IPS-18c (cell line): ENCODE results near the gene CDK6.
"Not testable (repeated sequence)": the region's sequence is repeated elsewhere in the genome, so short reads cannot be mapped to it uniquely, and the experiment has no call there.

Source experiments
- H3K4me3 ChIP-seq: 2 replicates; pipeline ENCODE4 v1.7.0; 2013; ENCODE audit warnings: low read depth, mild to moderate bottlenecking, low read length, moderate library complexity; ENCODE audit not compliant: insufficient read depth
- H3K9me3 ChIP-seq: one replicate; pipeline ENCODE4 v1.6.1; 2013; ENCODE audit warnings: mild to moderate bottlenecking, low read length, moderate library complexity; ENCODE audit not compliant: control insufficient read depth, insufficient read depth

Gene CDK6

DNA sequence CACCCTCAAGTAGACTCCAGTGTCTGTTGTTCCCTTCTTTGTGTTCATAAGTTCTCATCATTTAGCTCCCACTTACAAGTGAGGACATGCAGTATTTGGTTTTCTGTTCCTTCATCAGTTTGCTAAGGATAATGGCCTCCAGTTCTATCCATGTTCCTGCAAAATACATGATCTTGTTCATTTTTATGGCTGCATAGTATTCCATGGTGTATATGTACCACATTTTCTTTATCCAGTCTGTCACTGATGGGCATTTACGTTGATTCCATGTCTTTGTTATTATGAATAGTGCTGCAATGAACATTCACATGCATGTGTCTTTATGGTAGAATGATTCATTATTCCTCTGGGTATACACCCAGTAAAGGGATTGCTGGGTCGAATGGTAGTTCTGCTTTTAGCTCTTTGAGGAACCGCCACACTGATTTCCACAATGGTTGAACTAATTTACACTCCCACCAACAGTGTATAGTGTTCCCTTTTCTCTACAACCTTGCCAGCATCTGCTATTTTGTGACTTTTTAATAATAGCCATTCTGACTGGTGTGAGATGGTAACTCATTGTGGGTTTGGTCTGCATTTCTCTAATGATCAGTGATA, 79.0 kb downstream of the CDK6 start:
- H3K4me3 ChIP-seq, H3K9me3 ChIP-seq: not testable (repeated sequence)

DNA sequence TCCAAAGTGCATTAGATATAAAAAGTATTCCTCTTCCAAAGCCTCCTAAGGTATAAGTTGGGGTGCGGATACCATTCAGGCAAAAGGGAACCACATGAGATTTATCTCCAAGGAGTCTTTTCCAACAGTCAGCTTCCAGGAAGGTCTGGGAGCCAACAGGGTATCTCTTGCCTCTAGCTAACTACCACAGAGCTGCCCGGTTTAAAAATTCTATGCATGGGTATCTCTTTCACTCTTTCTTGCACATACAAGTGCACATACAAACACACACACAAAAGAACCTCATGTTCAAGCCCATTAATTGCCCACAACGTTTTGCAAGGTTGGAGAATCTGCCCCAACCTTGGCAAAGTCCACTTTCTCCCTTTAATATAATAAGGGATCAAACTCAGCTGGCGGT, 80.7 kb downstream of the CDK6 start:
- Histone ChIP-seq H3K9me3 (no peaks in the 10 kb centered on the region), H3K4me3 (no peak overlapping the region)

DNA sequence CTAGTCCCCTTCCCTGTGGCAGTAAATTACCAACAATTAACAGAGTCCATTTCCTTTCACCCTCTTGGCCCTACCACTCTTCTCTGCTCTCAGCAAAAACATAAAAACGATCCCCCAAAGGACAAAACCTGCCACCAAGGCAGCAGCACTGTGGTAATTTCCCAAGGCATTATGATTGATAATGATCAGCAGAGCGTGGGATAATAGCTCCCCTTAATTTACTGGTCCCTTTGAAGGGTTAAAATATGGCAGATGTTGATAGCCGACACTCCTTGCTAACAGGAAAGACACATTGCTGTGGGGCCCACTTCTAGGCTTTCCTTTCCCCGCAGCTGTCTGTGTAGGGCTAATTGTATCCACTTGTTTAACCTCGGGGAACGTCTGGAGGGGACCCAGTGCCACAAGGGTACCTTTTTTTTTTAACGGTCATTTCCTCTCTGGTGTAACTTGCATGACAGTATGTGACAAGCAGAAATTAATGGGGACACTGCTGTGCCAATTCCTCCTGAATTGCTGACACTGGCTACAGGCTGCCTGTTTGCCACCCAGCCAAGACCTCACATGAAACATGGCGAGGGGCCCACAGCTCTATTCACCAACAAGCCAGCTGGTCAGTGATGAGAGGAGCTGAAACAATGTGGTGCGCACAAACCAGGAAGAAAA, 81.3 kb downstream of the CDK6 start:
- no peaks in the 10 kb centered on the region for H3K9me3 ChIP-seq
- H3K4me3 ChIP-seq: no peak overlapping the region

DNA sequence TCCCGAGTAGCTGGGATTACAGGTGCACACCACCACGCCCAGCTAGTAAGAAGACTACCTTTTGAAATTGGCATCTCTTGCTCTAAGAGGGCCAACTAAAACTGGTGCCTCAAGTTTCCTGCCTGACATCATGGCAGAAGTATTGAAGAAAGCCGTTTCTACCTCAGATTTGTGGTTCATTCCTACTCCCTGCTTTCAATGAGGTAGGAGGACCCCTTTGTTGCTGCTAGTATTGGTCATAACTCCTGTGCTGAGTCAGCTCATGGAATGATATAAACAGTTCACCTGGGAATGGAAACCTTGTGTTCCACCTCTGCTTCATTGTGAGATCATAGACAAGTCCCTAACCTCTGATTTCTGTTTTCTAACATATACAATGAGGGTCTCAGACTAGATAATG, 82.8 kb downstream of the CDK6 start:
- H3K4me3 ChIP-seq: no peak overlapping the region
- no peaks in the 10 kb centered on the region for H3K9me3 ChIP-seq

DNA sequence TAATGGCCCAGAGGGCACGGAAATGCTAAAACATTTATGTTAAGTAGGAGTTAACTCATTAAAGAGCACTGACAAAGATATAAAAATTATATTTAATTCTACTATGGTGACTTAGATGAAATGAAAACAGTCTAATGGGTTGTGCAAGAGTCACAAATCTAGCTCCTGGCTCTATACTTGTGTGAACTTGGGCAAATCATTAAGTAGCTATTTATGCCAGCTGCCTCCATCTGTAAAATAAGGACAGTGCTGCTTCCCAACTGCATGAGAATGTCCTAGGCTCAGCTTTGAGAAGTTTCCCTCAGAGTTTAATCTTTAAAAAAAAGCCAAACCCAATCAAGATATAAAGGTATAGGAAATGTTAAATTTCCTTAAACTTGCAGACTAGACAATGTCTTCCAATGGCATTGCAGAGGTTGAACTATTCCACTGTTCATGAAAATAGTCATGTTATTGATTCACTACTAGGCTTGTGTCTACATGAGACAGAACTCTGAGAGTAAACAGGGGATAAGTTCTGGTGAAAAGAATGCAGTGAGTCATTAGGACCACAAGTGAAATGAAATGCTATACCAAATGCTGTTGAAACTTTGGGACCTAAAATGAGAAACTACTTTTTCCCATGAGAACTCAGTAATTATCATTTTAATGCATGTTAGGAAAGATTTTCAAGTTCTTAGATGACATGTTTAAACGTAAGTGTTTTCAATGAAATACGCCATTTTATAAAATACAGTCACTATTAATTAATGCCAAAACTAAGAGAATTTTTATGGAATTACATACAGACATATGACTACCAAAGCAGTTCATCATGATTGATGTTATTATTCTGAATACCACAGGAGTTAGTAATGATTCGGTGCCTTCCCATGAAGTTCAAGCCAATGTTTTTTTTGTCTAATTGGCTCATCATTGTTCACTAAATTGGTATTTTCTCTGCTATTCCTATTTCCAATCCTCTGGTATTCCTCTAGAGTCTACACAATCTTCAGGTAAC, 84.2 kb downstream of the CDK6 start:
- Histone ChIP-seq H3K9me3 (no peaks in the 10 kb centered on the region), H3K4me3 (no peak overlapping the region)

DNA sequence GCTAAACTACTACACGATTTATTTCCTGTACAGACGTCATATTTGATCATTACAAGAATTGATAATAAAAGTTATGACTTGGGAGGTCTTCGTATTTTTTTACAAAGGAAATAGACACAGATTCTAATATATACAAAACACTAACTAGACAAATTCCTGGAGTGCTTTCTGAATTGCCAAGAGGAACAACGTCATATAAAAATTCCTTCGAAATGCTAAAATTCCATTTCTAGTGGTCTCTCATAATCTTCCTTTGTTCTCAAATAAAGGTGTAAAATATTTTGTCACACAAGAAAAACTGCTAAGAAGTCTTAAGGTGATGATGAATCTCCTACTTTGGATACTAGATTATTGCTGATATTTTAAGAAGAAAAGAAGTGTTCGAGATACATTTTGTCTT, 85.4 kb downstream of the CDK6 start:
- H3K4me3 ChIP-seq: no peak overlapping the region
- H3K9me3 ChIP-seq: no peaks in the 10 kb centered on the region

DNA sequence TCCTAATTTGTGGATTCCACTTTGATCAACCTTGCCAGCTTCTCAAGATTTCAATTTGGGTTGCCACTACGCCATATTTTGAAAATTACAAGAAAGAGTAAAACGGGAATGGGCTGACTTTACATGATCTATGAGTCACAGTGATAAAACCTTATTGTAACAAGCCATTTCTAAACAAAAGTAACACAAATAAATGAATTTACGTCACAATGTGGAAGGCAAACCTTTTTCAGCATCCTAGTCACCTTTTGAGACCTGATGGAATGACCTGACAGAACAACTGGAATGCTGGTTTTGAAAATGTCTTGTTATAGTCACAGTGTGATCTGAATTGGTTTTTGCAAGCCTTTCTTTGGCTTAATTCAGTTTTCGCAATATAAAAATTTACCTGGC, 85.9 kb downstream of the CDK6 start:
- Histone ChIP-seq H3K9me3 (no peaks in the 10 kb centered on the region), H3K4me3 (no peak overlapping the region)

DNA sequence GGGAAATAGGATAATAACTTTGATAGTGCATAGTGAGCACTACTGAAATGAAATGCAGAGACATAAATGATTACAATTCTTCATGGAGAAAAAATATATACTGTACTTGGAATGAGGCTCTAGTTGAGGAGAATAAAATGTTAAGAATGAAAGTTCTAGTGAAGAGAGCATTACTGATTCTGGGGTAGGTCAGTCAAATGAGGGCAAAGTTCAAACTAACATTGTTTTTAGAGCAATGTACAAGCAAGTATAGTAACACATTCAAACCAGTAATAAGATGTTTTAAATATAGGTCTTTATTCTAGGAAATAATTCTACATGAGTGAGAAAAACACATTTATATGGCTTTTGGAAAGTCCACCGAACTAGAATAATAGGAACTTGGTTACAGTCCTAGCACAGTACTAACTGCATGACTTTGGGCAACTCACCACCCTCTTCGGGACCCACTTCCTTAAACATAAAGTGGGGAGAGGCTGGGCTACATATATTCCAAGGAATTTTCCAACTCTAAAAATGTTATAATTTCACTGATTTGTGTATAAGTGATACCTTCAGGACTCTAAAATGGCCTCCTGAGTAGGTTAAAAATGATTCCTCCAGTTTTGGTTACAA, 86.4 kb downstream of the CDK6 start:
- H3K9me3 ChIP-seq: no peaks in the 10 kb centered on the region
- H3K4me3 ChIP-seq: no peak overlapping the region

DNA sequence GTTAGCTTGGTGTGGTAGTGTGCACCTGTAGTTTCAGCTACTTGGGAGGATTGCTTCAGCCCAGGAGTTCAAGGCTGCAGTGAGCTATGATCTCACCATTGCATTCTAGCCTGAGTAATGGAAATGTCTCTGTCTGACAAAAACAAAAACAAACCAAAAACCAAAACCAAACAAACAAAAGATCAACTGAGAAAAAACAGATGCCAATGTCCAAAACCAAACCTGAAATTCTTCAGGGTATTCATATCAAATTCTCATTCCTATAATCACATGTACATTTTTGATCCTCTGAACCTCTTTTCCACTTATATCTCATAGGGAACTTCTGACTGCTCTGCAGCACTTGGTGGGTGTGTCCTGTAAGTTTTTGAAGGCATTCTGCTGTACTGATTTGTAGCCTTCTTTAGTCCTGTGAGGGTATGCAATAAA, 87.0 kb downstream of the CDK6 start:
- Histone ChIP-seq H3K9me3 (no peaks in the 10 kb centered on the region), H3K4me3 (no peak overlapping the region)

DNA sequence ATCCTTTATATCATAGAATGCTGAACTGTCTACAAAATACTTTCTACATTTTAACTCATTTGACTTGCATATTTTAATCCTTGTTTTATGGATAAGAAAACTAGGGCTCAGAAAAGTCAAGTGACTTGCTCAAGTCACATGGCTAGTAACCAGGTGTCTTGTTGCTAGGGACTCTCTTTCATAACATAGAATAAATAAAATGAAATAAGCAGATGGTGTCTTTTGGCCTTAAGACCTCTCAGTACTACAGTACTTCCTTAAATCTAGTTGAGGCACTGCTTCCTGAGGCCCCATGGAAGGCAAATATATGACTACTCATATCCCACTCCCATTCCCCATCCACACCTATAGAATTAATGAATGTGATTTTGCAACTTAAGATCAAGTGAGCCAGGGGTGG, 87.9 kb downstream of the CDK6 start:
- Histone ChIP-seq H3K4me3 (no peak overlapping the region), H3K9me3 (no peaks in the 10 kb centered on the region)

DNA sequence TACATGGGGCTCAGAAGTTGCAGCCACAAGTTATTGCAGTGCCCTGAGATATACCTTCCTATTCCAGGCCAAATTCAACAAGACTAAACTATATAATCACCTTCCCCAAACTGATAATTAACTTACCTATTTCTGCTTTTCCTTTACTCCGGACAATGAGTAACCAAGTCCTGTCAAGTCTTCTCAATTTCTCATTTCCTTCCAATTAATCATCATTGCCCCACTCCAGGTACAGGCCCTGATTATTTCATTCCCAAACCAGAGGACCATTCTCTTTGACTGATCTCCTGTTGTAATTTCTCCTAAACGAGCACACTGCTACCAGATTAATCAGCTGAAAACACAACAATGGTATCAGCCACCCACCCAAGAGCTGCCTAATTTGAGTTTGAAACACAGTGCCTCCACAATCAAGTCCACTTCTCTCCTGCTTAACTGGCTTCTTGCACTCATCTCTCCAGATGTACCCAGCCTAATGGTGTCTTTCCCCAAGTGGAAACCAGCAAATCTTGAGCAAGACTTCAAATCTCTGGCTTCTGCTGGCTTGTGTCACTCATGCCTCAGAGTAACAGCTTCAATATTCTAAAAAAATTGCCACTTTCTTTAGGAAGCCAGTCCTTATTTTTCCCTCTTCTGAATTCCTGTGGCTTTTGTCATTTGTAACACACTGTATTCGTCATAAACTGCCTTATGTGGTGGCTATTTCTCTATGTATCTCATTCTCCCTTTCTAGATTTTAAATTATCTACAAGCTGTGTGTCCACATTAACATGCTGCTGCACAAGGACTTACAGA, 89.1 kb downstream of the CDK6 start:
- Histone ChIP-seq H3K9me3 (no peaks in the 10 kb centered on the region), H3K4me3 (no peak overlapping the region)

DNA sequence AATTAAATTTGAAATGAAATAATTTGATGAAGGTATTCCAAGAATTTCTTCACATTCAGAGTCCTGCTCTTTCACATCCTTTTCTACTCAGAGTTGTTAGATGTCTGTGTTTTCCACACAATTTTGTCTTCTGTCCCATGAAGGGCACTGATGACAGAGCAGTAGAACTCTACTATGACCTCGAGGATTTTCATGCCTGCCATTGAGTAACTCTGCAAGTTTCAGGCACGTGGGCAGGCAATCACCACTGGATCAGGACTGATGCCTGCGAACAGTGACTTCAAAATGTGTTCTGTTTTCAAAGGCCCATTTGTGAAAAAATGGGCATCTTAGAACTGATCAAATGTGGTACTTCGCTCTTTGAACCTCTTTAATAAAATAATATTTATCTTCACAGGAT, 91.1 kb downstream of the CDK6 start:
- no peaks in the 10 kb centered on the region for H3K9me3 ChIP-seq
- H3K4me3 ChIP-seq: no peak overlapping the region

DNA sequence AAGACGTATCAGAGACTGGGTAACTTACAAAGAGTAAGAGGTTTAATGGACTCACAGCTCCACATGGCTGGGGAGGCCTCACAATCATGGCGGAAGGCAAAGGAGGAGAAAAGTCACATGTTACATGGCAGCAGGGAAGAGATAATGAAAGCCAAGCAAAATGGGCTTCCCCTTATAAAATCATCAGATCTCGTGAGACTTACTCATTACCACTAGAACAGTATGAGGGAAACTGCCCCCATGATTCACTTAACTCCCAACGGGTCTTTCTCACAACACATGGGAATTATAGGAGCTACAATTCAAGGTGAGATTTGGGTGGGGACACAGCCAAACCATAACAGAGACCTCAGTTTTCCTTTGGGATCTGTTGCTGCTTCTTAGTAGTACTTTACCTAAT, 92.2 kb downstream of the CDK6 start:
- not testable (repeated sequence) for H3K4me3 ChIP-seq, H3K9me3 ChIP-seq

DNA sequence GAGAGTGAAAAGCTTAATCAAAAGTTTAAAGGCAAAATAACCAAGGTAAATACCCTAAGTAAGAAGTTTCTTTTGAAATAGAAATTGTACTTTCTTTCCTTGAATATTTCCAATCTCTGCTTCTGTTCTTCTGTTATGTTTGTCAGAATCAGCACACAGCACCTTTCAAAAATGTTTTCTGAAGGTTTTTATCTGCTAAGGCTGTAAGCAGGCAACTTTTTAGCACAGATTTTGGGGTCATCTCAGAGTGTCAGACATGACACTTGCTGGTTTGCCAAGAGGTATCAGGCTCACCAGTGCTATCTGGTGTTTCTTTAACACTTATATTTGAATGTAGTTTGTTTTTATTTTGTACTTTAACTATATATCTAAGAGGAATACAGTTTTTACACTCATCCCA, 94.2 kb downstream of the CDK6 start:
- Histone ChIP-seq H3K9me3 (no peaks in the 10 kb centered on the region), H3K4me3 (no peak overlapping the region)

DNA sequence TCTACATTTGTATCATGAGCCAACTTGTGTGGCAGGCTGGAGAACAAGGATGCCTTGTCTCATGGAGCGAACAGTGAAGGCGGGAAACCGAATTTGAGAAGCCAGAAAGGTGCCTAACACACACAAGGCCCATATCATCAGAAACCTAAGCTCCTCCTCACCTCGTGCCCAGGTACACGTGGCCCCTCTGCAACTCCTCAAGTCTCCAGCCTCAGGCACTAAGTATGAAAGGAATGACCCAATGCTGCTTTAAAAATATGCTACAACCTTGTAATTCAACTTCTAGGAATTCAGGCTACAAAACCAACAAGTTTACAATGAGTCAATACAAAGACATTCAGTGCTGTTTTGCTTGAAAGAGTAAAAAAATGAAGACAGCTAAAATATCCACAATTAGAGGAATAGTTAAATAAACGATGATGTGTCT, 95.7 kb downstream of the CDK6 start:
- no peak overlapping the region for H3K4me3 ChIP-seq
- no peaks in the 10 kb centered on the region for H3K9me3 ChIP-seq

DNA sequence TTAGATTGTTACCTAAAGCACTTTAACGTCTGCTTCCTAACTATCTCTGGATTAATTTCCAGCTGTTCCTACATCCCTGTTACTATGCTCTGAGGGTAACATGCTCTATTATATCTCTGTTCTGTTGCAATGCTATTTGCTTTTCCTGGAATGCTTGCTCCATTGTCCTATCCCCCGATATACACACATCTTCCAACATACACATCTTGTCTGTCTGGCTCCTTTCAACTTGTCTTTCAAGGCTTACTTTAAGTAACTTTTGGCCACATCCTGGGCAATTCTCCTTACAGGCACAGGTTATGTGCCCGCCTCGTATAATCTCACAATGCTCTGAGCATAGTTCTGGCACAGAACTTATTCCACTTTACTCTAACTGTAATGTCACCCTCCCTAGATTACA, 96.2 kb downstream of the CDK6 start:
- Histone ChIP-seq H3K9me3 (no peaks in the 10 kb centered on the region), H3K4me3 (no peak overlapping the region)

DNA sequence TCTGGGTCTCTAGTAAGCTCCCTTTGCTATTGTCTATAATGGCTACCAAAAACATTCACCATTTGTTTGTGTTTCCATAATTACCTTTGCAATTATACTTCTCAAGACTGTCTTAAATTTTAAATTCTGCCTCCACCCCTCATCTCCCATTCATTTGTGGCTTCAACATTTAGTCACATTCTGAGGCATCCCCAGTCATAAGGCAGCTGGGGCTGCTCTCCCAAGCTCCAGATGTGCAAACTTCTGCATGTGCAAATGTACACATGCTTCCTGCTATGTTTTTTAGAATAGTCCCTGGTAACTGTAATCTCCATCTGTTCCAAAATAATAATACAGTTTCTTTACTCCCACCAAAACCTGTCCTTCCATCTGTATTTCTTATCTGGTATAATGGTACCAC, 97.3 kb downstream of the CDK6 start:
- Histone ChIP-seq H3K9me3 (no peaks in the 10 kb centered on the region), H3K4me3 (no peak overlapping the region)
